T-helper 1 cell (primary cell): ENCODE results near the gene SEMA3E.
"Not testable (repeated sequence)": the region's sequence is repeated elsewhere in the genome, so short reads cannot be mapped to it uniquely, and the experiment has no call there.

Experiments used
- DNase-seq, 5 donors: peaks; one replicate each; pipeline ENCODE4 v3.0.0-alpha.2; 2012 to 2020

SEMA3E gene

DNA sequence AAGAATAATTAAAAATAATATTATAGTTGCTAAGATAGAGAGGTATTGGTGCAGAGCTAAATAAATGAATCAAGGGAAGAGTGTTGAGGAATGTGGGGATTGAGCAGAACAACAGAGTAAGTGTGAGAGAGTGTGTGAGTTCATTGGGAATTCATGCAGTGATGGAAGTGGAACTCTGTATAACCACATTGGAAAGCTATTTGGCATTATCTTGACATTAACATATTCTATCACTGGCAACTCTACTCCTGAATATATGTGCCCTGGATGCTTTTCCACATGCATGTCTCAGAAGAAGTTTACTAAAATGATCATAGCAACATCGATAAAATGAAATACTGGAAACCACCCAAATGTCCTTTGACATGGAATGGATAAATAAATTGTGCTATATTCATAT is 164.1 kb downstream of the SEMA3E start:
- DNase-seq, result no peak

DNA sequence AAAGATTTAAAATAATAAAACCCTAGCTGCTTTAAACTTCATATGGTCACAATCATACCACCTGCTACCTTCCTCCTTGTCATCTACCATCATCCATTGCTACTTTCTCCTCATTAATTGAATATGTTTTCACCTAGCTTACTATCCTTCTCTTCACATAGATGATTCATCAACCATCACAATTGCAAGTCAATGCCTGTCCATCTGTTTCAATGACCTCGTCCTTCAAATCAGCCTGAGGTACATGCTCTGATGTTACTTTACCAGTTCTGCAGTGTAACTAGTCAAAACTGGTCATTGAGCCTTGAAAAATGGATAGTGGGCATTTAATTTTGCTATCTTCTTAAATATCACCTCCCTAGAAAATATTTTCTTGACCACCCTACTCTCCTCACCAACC is 164.7 kb downstream of the SEMA3E start:
- DNase-seq, result no peak

DNA sequence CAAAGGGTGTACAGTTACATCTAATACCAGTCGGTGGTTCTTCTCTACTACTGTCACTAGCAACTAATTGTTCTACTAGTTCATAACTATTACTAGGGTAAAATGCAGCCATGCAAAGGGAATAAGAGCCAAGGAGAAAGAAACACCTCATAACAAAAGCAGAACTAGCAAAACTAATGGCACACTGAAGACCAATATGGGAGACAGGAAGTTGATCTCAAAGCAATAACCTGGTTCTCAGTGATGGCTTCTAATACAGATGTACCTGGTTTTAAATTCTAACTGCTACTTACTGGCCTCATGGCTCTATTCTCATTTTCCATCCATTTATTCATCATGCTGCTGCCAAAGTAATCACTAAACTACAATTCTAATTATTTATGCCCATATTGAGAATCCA is 170.3 kb downstream of the SEMA3E start:
- DNase-seq, result no peak

DNA sequence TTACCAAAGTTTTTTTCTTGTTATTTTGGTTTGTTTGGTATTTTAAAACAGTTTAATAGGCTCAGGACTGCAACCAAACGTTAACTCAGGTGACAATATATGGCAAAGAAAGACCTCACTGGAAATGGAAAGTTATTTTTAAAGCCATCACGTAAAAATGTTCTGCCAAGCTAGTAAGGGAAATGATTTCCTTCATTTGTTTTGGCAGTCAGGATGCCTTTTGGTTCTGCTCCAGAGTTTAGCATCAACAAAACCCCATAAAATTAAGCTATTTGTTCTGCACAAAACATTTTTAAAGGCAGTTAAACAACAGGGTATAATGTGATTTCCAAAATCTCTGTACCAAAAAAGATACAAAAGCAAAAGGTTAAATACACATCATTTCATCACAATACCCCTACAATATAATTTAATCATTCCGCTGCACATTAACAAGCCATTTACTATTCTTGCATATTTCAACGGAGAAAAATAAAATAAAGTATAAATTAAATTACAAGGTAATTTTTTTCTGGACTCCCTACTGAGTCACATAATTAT is 172.4 kb downstream of the SEMA3E start:
- DNase-seq, result no peak

DNA sequence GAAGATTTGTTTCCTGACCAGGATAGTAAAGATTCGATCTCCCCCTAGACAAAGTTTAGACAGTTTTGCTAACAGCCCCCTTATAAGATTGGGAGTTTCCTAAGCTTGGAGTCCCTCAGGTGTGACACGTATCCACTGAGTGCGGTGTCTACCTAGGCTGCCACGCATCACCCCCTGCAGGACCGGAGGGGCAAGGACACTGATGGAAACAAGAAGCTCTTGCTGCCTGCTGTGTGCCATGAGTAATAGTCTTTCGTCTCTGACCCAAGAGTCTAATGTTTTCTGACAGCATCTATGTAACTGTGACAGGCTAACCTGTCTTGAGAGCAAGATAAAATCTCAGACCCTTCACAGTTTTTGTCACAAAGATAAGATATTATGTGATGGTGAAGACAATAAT is 173.5 kb downstream of the SEMA3E start:
- DNase-seq, result no peak

DNA sequence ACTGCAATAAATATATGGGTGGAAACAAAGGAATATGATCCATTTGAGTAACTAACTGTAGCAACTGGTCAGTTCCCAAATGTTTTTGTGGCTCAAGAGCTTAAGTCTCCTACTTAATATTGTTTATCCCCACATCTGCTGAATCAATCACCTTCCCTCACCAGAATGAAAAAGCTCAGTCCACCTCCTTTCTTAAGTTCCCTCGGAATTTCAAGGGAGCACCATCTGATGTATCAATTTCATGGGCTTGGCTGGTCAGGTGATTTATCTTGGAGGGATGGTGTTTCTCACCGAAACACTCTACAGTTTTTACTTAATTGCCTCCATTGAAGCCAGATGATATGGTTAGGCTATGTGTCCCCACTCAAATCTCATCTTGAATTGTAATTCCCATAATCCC is 176.6 kb downstream of the SEMA3E start:
- no peak for DNase-seq

DNA sequence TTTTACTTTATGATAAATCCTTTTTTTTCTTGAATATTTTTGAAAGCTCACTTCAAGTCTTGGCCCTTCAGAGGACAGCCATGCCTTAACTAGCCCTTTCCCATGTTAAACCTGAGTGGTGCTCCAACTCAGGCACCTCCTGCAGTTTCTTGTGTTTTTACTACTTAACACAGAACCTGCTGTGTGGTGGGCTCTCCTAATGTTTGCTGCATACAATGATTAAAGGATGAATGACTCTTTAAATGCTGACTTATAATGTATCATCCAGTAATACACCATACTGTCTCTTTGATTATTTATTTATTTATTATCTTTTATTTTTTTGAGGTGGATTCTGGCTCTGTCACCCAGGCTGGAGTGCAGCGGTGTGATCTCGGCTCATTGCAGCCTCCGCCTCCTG is 179.4 kb downstream of the SEMA3E start:
- DNase-seq, result no peak

DNA sequence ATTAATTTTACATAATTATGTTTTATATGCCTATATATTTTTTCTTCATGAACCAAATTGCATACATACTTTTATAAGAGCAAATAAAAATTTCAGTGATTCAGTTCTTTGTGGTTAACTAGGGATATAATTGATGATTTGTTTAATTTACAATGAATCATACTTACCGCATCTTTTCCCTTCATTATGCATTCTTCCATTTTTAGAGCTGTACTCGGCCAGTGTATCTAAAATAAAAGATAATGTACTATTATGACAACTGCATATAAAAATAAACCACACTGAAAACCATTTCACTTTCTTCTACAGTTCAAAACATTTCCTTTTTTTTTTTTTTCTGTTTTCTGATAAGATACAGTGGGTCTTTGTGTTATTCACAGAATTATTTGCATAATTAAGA is 179.9 kb downstream of the SEMA3E start:
- DNase-seq, result no peak

DNA sequence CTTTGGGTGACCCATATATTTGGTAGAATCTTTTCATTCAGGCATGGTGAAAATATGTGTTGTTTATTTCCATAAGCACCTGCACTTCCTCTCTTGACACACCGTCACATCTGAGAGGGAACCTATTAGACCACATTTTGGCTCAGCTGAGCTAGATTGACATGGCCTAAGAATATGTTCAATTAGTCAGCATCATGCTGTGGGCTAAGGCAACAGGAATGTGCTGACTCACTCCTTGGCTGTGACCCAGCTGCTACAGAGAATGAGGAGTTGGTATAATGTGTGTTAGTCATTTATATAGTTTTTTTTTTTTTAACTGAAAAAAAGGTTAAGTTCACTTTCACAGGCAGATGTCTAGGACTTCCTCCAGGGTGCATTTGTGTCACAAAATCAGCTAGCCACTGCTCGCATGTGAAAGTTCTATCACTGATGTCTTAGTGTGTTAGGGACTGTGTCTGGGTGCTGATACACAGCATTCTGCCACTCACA is 180.6 kb downstream of the SEMA3E start:
- DNase-seq, result peak in 1 of 5 donors; percentile 11

DNA sequence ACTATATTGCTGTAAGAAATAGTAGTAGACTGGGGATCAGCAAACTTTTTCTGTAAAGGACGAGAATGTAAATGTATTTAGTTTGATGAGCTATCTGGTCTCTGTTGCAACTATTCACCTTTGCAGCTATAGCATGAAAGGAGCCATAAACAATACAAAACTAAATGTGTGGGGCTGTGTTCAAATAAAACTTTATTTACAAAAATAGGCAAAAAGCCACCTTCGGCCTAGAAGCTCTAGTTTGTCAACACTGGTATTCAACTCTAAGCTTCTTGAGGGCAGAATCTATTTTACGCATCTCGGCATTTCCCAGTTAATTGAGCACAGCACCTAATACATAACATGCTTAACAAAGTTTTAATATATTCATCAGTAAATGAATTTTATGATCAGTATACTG is 181.4 kb downstream of the SEMA3E start:
- no peak for DNase-seq

DNA sequence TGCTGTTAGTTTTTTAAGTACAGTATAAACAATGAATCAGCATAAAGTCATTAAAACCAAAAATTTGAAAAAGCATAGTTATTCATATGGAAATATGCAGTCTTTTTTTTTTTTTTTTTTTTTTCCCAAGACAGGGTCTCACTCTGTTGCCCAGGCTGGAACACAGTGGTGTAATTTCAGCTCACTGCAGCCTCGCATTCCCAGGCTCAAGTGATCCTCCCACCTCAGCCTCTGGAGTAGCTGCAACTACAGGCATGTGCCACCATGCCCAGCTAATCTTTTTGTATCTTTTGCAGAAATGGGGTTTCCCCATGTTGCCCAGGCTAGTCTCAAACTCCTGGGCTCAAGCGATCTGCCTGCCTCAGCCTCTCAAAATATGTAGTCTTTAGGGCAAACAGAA is 182.0 kb downstream of the SEMA3E start:
- no peak for DNase-seq

DNA sequence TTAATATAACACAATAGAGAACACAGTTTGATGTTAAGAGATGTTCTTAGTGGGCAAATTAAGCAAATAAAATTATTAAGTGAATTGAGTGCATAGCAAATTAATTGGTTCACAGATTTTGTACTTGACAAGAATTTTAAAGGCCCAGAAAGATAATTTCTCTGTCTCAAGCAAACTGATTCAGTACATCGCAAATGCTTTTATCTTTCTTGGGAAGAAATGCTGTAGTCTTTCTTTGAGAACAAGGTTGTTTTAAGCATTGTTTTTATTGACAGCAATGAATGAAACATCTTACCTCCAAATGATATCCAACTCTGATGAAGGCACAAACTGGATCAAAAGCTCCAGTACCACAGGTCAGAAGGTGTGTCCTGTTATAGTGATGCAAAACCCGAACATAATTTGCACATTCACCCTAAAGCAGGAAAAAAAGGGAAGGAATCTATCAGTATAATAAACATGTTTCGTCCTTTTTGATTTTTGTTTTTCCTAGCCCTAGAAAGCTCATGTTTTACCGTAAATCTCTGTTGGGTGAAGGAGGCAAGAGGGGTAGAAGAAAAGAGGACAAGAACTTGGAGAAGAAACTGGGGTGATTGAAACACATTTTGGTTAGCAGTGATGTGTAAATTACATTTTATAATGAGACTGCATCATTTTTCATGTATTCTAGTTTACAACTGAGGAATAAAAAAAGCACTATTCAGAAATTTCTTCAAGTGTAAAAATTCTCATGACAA is 182.6 kb downstream of the SEMA3E start:
- DNase-seq, result no peak

DNA sequence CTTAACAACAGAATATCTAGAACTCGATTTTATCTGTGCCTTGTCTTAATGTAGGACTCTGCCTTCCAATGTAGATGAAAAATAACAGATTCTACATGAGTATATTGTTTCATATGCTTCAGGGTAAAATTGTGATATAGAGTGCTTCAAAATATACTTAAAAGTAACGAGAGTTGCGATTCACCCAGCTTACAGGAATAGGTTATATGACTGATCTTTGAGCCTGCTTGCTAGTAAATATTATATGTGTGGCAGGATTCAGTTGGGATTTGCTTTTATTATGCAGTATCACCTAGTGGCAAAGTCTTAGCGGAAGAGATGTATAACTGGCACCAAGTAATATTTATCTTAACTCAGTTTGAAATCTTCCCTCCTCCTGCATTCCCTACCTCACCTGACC is 183.3 kb downstream of the SEMA3E start:
- no peak for DNase-seq

DNA sequence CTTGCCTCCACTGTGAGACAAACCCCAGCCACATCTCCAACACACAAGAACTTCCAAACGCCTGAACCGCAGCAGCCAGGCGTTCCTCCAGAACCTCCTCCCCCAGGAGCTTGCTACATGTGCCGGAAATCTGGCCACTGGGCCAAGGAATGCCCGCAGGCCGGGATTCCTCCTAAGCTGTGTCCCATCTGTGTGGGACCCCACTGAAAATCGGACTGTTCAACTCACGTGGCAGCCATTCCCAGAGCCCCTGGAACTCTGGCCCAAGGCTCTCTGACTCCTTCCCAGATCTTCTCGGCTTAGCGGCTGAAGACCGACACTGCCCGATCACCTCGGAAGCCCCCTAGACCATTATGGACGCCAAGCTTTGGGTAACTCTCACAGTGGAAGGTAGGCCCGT is 187.1 kb downstream of the SEMA3E start:
- not testable (repeated sequence) for DNase-seq

DNA sequence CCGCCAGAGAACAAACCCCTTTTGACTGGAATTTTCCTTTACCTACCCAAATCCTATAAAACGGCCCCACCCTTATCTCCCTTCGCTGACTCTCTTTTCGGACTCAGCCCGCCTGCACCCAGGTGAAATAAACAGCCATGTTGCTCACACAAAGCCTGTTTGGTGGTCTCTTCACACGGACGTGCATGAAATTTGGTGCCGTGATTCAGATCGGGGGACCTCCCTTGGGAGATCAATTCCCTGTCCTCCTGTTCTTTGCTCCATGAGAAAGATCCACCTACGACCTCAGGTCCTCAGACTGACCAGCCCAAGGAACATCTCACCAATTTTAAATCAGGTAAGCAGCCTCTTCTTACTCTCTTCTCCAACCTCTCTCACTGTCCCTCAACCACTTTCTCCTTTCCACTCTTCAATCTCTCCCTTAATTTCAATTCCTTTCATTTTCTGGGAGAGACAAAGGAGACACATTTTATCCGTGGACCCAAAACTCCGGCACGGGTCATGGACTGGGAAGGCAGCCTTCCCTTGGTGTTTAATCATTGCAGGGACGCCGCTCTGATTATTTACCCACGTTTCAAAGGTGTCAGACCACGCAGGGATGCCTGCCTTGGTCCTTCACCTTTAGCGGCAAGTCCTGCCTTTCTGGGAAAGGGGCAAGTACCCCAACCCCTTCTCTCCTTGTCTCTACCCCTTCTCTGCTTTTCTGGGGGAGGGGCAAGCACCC is 188.8 kb downstream of the SEMA3E start:
- not testable (repeated sequence) for DNase-seq

DNA sequence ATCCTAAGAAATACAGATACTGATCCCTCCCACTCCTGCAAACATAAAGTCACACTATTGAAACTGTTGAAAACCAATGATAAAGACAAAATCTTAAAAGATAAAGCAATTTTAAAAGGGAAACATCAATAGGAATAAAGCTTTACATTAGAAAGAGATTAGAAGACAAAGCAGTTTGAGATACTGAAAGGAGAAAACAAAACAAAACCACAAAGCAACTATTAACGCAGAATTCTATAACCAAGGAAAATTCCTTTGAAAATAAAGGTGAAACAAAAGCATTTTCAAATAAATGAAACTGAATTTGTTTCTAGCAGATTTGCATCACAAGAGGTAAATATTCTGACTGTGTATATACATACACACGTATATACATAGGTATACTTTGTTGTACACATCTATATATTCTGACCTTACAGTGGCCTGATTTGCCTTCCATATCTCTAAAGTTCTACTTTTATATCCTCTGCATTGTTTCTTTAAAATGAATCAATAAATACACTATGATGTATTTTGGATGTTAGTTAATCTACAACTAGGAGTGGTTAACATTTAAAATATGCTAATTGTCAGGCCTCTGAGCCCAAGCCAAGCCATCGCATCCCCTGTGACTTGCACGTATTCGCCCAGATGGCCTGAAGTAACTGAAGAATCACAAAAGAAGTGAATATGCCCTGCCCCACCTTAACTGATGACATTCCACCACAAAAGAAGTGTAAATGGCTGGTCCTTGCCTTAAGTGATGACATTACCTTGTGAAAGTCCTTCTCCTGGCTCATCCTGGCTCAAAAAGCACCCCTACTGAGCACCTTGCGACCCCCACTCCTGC is 189.6 kb downstream of the SEMA3E start:
- not testable (repeated sequence) for DNase-seq

DNA sequence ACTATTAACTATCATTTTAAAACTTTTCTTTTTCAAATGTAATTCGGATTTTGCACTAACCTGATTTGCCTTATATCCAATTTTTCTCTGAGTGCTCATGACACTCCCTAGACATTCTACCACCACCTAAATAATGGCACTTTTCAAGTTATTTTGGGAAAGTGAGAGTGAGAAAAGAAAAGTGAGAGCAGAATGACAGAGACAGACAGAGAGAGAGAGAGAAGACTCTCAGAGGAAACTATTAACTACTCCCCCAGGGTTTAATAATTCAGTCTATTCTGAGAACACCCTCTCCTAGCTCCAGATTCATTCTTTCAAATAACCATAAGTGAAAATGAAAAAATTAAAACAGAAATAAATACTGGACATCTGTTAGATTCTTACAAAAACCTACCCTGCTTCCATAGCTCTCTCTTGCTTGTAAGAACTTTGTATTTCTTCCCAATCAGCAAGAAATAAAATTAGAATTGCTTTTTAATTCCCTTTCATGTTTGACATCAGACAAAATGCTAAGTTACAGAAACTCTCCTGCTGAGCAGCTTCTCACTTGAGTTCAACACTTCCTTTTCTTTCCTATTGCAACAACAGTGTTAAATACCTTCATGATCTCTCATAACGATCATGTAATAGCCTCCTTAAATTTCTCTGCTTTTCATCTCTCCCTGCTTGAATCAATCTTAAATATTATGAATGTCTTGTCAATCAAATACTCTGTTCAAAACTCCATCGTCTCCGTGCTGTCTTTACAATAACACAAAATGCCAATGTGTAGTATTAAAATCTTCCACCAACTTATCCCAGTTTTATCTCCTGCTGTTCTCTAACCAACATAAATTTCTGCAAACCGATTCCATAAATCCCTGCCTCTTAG is 191.7 kb downstream of the SEMA3E start:
- no peak for DNase-seq

DNA sequence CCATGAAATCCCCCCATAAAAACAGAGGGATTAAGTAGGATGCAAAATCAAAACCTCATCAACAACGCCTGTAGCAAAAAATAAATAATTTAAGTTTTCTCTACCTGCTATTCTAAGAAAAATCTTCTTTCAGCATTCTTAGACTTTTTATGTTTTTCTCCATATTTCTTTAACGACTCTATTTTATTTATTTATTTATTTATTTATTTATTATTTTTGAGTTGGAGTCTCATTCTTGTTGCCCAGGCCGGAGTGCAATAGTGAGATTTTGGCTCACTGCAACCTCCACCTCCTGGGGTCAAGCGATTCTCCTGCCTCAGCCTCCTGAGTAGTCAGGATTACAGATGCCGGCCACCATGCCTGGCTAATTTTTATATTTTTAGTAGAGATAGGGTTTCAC is 192.5 kb downstream of the SEMA3E start:
- DNase-seq, result no peak

DNA sequence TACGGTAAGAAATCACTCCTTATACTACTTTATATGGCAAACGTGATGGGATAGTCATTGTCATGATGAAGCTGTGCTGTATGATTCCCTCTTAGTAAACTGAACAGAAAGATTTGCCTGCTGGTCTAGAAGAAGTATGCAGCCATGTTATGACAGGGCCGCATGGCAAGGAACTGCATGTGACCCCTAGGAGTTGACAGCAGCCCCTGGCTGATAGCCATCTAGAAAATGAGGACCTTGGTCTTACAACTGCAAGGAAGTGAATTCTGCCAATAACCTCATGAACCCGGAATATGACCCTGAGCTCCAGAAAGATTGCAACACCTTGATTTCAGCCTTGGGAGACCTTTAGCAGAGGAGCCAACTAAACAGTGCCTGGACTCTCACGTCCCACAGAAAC is 193.3 kb downstream of the SEMA3E start:
- no peak for DNase-seq

DNA sequence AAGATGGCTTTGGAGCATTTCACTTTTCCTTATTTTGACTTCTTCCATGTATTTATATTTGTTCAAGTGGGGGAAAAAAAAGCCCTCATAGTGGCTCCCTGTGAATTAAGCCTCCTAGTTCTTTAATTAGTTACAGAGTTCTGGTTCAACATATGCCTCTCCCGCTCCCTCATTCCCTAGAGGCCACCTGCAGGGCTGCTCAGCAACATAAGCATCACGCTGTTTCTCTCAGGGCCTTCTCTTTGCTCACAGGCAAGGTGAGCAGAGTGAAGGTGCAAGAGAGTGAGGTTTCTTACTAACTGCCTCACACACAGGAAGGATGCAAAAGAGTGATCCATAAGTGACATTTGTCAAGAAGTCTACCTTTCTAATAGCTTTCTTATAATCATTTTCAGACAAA is 196.7 kb downstream of the SEMA3E start:
- DNase-seq, result no peak

DNA sequence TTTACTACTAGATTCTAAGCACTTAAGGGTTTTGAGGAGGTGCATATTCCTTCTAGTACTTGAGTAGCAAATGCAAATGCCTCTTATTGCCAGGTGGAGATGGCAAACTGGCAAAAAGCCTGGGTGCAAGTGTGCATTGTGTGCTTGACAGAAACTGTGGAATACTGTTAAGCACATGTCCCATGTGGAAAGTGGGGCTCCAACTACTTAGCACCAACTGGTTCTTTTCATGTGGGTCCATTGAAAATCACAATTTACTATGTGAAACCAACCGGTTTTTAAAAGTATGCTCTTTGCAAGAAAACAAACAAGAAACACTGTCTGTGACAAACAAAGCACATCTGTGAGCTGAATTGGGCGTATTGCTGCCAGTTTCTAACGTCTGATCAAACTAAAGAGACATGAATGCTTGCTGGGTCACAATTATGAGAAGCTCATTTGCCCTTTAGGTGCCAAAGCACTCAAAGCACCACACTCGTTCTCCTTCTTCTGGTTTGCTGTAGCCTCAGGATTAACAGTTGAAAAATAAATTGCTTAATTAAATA is 197.4 kb downstream of the SEMA3E start:
- DNase-seq, result no peak

DNA sequence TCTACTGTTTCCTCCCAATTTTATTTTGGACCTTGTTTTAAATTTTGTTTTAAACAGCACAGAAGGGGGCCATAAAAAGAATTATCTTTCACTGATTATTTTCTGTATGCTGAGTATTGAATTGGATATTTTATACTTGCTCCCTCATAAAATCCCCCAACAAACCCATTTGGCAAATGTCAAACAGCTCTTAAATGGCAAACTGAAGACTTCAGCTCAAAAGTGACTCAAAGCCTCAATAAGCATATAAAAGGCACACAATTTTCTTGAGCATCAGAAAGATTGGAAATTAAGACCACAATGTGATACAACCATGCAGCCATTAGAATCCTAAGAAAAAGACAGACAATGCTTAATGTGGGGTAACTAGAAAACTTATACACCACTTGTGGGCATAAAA is 199.2 kb downstream of the SEMA3E start:
- no peak for DNase-seq
